Prostate gland (tissue), 2 donors: ENCODE results near the gene SLC7A4. TPM values are rescaled to one million over a fixed set of nuclear protein-coding genes. Genes with fewer than 3 reads are reported as not detected.

Experiments used
- DNase-seq: peaks from one replicate; pipeline ENCODE4 v3.0.0-alpha.2; 2019; ENCODE audit warnings: low spot score
- H3K27ac ChIP-seq, 2 donors: fragments of 200-600 bp; sonication (generic); 2 replicates each; pipeline ENCODE4 v1.5.1; 2017 to 2019
- H3K27me3 ChIP-seq: fragments of 200-600 bp; sonication (generic); replicated peaks from 2 replicates; pipeline ENCODE4 v1.5.1; 2019; ENCODE audit not compliant: insufficient read depth
- H3K36me3 ChIP-seq, 2 donors: fragments of 200-600 bp; sonication (generic); 1 replicate in 1 of 2; 2 replicates in 1 of 2; pipeline versions ENCODE4 v1.5.1 to v1.8.1; 2017 to 2019
- H3K4me1 ChIP-seq: fragments of 200-600 bp; sonication (generic); replicated peaks from 2 replicates; pipeline ENCODE4 v1.5.1; 2019
- H3K4me3 ChIP-seq, 2 donors: fragments of 200-600 bp; sonication (generic); 2 replicates each; pipeline ENCODE4 v1.5.1; 2017 to 2019
- H3K9me3 ChIP-seq: fragments of 200-600 bp; sonication (generic); 2 replicates; pipeline ENCODE4 v1.5.1; 2017
- CTCF ChIP-seq, 4 experiments: fragments of 200-600 bp in 2 of 4; fragments of 450-650 bp in 2 of 4; sonication (generic) in 2 of 4; IDR thresholded peaks; 1 replicate in 3 of 4; 2 replicates in 1 of 4; pipeline ENCODE4 v1.5.1; 2016 to 2019; ENCODE audit warnings: antibody characterized with exemption in 4 of 4, mild to moderate bottlenecking in 2 of 4, moderate library complexity in 2 of 4
- POLR2A ChIP-seq: fragments of 450-650 bp; IDR thresholded peaks from one replicate; pipeline ENCODE4 v1.6.1; 2016; ENCODE audit warnings: antibody characterized with exemption, mild to moderate bottlenecking
- POLR2AphosphoS5 ChIP-seq: sonication (generic); formaldehyde crosslinking; IDR thresholded peaks from one replicate; pipeline ENCODE4 v1.6.1; 2017; ENCODE audit warnings: antibody characterized with exemption
- WGBS: methylation state at CpG from one replicate; pipeline ENCODE4 v1.1.5; 2018; 5-methylcytosine and 5-hydroxymethylcytosine counted together
- intact Hi-C: fragments of 100-400 bp; cut with DNase I; formaldehyde crosslinking; loops from one replicate; pipeline ENCODE4 v1.14.2; 2022
- total RNA-seq, 2 donors: library from RNA; depleted of rRNA; stranded (reverse); fragments of >200 nt; gene quantifications; one replicate each; pipeline ENCODE4 v1.1.0, GENCODE V29; 2016

Gene SLC7A4
- total RNA-seq, 2 donors from 2014 or later = 13.0 to 53.9 TPM

GRCh38 chr22:20994902-20995241 lies 37.5 kb downstream of the SLC7A4 start:
- TF ChIP-seq POLR2AphosphoS5 (no peak), POLR2A (no peak), CTCF (IDR thresholded peaks at IDR 0.05) (no peak)
- H3K4me3 ChIP-seq = no peak overlapping the region
- no peaks in the 10 kb centered on the region for H3K9me3 ChIP-seq
- no peak for DNase-seq
- intact Hi-C loops = no loop called here
- H3K27ac ChIP-seq = no peak overlapping the region
- peaks cover 2% of the 10 kb centered on the region for H3K4me1 ChIP-seq
- whole genome bisulfite sequencing = 91% methylated on average over 10 of the region's 10 CpGs
- H3K36me3 ChIP-seq = peaks cover 11% of the 10 kb centered on the region in 2 donors
- H3K27me3 ChIP-seq = no peaks in the 10 kb centered on the region

- H3K27ac ChIP-seq = no peak overlapping the region
- 90% methylated on average over 25 of the region's 30 CpGs for whole genome bisulfite sequencing
- intact Hi-C loops = no loop called here
- peaks cover 8 to 11% of the 10 kb centered on the region in 2 donors for H3K36me3 ChIP-seq
- H3K4me3 ChIP-seq = no peak overlapping the region
- no peaks in the 10 kb centered on the region for H3K27me3 ChIP-seq
- DNase-seq = no peak
- H3K9me3 ChIP-seq = no peaks in the 10 kb centered on the region
- H3K4me1 ChIP-seq = no peaks in the 10 kb centered on the region
- TF ChIP-seq CTCF (IDR thresholded peaks at IDR 0.05) = no peak
- TF ChIP-seq POLR2A = no peak
- TF ChIP-seq POLR2AphosphoS5 = no peak
These were observed 38.0 kb downstream of the SLC7A4 start for GRCh38 chr22:20994128-20994901.

- no peak for DNase-seq
- Histone ChIP-seq H3K4me3 (no peak overlapping the region), H3K4me1 (no peaks in the 10 kb centered on the region), H3K36me3 (peaks cover 5 to 11% of the 10 kb centered on the region in 2 donors), H3K27me3 (no peaks in the 10 kb centered on the region), H3K9me3 (no peaks in the 10 kb centered on the region), H3K27ac (no peak overlapping the region)
- TF ChIP-seq CTCF (IDR thresholded peaks at IDR 0.05) = no peak
- TF ChIP-seq POLR2AphosphoS5 = no peak
- no peak for TF ChIP-seq POLR2A
- WGBS = 97% methylated on average over 28 of the region's 29 CpGs
- intact Hi-C loops = no loop called here
These were observed 38.8 kb downstream of the SLC7A4 start for GRCh38 chr22:20993304-20994127.

GRCh38 chr22:20992456-20993303 lies 39.7 kb downstream of the SLC7A4 start:
- no peaks in the 10 kb centered on the region for H3K4me1 ChIP-seq
- peaks cover 0 to 11% of the 10 kb centered on the region in 2 donors for H3K36me3 ChIP-seq
- no peaks in the 10 kb centered on the region for H3K9me3 ChIP-seq
- TF ChIP-seq POLR2AphosphoS5 (no peak), POLR2A (no peak), CTCF (IDR thresholded peaks at IDR 0.05) (no peak)
- H3K27ac ChIP-seq = no peak overlapping the region
- DNase-seq = no peak
- 89% methylated on average over 20 of the region's 21 CpGs for WGBS
- intact Hi-C loops = no loop called here
- H3K27me3 ChIP-seq = no peaks in the 10 kb centered on the region
- H3K4me3 ChIP-seq = no peak overlapping the region
